ENCODE results near the gene HEXD.

DNA sequence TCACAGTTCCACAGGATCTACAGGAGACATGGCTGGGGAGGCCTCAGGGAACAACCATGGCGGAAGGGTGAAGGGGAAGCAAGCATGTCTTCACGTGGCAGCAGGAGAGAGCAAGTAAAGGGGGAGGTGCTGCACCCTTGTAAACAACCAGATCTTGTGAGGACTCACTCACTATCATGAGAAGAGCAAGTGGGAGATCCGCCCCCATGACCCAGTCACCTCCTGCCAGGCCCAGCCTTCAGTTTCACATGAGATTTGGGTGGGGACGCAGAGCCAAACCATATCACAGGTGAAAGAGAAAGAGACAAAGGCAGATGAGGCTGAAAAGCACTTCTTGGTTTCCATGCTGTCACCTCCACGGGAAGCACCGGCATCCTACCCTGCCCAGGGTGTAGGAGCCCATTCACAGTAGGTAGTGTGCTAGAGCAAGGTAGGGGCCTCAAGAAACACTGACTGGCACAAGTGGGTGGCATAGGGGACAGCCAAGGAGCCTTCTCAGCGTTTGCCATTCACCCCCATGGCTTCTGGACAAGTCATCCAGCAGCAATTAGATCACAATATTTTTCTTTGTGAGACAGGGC, 47.0 kb downstream of the HEXD start:
- TF ChIP-seq, protein P1, sequence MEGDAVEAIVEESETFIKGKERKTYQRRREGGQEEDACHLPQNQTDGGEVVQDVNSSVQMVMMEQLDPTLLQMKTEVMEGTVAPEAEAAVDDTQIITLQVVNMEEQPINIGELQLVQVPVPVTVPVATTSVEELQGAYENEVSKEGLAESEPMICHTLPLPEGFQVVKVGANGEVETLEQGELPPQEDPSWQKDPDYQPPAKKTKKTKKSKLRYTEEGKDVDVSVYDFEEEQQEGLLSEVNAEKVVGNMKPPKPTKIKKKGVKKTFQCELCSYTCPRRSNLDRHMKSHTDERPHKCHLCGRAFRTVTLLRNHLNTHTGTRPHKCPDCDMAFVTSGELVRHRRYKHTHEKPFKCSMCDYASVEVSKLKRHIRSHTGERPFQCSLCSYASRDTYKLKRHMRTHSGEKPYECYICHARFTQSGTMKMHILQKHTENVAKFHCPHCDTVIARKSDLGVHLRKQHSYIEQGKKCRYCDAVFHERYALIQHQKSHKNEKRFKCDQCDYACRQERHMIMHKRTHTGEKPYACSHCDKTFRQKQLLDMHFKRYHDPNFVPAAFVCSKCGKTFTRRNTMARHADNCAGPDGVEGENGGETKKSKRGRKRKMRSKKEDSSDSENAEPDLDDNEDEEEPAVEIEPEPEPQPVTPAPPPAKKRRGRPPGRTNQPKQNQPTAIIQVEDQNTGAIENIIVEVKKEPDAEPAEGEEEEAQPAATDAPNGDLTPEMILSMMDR (IDR thresholded peaks at IDR 0.05; ENCODE audit: borderline replicate concordance, extremely low read depth, low read length, poor library complexity, severe bottlenecking) = no peak
- TF ChIP-seq EZH2 (IDR thresholded peaks at IDR 0.05; ENCODE audit: borderline replicate concordance, low read depth, low read length, severe bottlenecking) = no peak

Measured in DND-41 (cell line).